ENCODE results near the gene CDH22. TPM values are rescaled to one million over a fixed set of nuclear protein-coding genes. Genes with fewer than 3 reads are reported as not detected.

Gene CDH22
- total RNA-seq, 1 experiment from 2014 or later, result 0.07 TPM

DNA sequence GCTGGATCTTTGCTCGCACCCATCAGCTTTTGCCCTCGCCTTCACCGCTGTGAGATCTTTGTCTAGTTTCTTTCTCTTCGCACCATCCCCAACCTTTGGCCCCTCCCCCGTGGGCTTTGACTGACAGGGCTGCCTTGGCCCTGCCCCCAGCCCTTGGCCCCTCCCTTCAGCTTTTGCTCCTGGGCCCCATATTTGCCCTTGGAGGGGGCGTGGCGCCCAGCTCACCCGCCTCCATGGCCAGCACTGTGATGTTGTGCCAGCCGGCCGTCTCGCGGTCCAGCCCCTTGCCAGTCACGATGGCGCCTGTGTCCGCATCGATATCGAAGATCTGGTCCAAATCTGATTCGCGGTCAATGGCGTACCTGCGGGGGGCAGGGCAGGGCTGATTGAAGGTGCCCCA, 109.1 kb downstream of the CDH22 start:
- no peak for DNase-seq (ENCODE audit: low read depth)
- in situ Hi-C loops (cut with HindIII; ENCODE audit: low pct_unique_long_range_greater_than_20kb, low sequenced_read_pairs), result no loop called here

GRCh38 chr20:46196990-46197389, 111.3 kb downstream of the CDH22 start:
- DNase-seq (ENCODE audit: low read depth), result no peak
- in situ Hi-C loops (cut with HindIII; ENCODE audit: low pct_unique_long_range_greater_than_20kb, low sequenced_read_pairs), result no loop called here

GRCh38 chr20:46195264-46196036, 112.8 kb downstream of the CDH22 start:
- no peak for DNase-seq (ENCODE audit: low read depth)
- in situ Hi-C loops (cut with HindIII; ENCODE audit: low pct_unique_long_range_greater_than_20kb, low sequenced_read_pairs), result no loop called here

GRCh38 chr20:46194409-46194808, 113.9 kb downstream of the CDH22 start:
- no peak for DNase-seq (ENCODE audit: low read depth)
- in situ Hi-C loops (cut with HindIII; ENCODE audit: low pct_unique_long_range_greater_than_20kb, low sequenced_read_pairs), result no loop called here

- no peak for DNase-seq (ENCODE audit: low read depth)
- in situ Hi-C loops (cut with HindIII; ENCODE audit: low pct_unique_long_range_greater_than_20kb, low sequenced_read_pairs), result no loop called here
Measured at GRCh38 chr20:46192376-46192944, 115.8 kb downstream of the CDH22 start.

- no peak for DNase-seq (ENCODE audit: low read depth)
- in situ Hi-C loops (cut with HindIII; ENCODE audit: low pct_unique_long_range_greater_than_20kb, low sequenced_read_pairs), result no loop called here
Measured at GRCh38 chr20:46191611-46192010, 116.7 kb downstream of the CDH22 start.

GRCh38 chr20:46191168-46191540, 117.1 kb downstream of the CDH22 start:
- in situ Hi-C loops (cut with HindIII; ENCODE audit: low pct_unique_long_range_greater_than_20kb, low sequenced_read_pairs), result no loop called here
- DNase-seq (ENCODE audit: low read depth), result no peak

DNA sequence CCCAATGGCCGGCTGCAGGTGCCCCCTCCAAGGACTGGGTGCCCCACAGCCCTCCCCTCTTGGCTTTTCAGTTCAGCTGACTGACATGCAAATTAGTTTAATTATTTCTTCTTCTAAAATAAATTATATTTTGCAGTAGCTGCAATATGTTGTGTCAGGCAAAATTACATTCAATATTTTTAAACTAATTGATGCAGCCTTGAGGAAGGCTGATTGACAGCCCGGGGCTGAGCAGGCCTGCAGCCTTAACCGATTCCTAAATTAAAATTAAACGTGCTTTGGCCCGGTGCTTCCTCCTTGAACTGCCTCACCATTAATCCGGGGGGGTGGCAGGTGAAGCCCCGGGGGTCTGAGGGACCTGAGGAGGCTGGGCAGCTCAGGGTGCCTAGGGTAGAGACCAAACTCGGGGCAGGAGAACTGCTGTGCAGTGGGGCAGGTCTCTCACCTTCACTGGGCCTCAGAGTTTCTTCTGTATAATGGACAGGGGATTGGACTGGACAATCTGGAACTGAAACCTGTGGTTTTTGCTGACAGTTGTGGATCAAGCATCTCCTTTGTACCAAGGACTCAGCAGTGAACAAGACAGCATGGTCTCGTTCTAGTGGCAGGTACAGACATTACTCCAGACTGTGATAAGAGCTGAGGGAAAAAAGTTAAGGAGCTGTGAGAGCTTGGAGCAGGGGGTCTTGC, 117.7 kb downstream of the CDH22 start:
- in situ Hi-C loops (cut with HindIII; ENCODE audit: low pct_unique_long_range_greater_than_20kb, low sequenced_read_pairs), result no loop called here
- no peak for DNase-seq (ENCODE audit: low read depth)

DNA sequence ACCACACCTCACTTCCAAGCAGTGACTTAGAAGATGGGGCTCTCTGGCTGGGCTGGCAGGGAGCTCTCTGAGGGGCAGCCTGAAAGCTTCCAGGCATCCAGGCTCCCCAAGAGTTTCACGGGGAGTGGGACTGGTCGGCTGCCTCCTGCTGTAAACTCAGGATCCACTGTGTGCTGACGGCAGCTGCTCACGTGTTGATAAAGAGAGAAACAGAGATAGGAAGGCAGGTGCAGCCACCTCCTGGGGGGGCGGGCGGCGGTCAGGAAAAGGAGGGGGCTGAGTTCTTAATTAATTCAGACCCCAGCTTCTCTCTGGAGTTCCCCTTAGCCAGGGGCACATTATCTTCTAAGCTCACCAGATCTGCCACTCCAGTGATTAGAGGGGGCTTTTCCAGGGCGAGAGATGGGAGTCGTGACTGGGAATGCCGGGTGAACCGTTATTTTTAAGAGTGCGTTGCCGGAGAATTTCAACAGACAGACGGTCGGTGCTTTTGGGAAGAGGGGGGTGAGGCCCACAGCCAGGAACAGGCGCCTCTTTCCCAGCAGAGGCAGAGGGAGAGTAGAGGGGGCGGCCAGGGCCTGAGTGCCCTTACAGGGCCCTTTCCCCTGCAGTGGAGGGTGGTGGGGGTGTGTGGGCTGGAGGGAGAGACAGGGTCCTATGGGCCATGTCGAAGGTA, 119.3 kb downstream of the CDH22 start:
- in situ Hi-C loops (cut with HindIII; ENCODE audit: low pct_unique_long_range_greater_than_20kb, low sequenced_read_pairs), result no loop called here
- DNase-seq (ENCODE audit: low read depth), result no peak

GRCh38 chr20:46186210-46186609, 122.1 kb downstream of the CDH22 start:
- DNase-seq (ENCODE audit: low read depth), result no peak
- in situ Hi-C loops (cut with HindIII; ENCODE audit: low pct_unique_long_range_greater_than_20kb, low sequenced_read_pairs), result no loop called here

DNA sequence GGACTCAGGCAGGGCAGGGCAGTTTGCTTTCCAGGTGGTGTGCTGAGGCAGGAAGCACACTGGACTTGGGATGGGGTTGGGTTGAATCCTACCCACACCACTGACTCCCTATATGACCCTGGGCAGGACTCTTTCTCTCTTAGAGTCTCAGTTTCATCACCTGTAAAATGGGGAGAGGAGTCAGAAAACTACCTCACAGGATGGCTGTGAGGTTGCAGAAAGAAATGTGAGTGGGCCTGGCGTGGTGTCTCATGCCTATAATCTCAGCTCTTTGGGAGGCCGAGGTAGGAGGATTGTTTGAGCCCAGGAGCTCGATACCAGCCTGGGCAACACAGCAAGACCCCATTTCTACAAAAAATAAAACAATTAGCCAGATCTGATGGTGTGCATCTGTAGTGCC, 122.9 kb downstream of the CDH22 start:
- no peak for DNase-seq (ENCODE audit: low read depth)
- in situ Hi-C loops (cut with HindIII; ENCODE audit: low pct_unique_long_range_greater_than_20kb, low sequenced_read_pairs), result no loop called here

DNA sequence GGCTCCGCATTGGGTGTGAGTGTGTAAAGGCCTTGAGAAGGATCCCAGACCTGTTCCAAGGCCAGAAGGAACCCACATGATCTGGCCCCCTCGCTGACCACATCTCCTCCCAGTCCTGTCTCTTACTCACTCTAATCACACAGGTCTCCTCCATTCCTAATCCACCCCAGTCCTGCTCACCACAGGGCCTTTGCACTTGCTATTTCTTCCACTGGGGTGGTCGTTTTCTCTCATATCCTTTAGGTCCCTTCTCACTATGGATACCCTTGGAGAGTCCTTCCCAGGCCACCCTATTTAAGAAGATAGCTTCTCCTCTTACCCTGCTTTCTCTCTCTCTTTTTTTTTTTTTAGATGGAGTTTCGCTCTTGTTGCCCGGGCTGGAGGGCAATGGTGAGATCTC, 124.5 kb downstream of the CDH22 start:
- DNase-seq (ENCODE audit: low read depth), result no peak
- in situ Hi-C loops (cut with HindIII; ENCODE audit: low pct_unique_long_range_greater_than_20kb, low sequenced_read_pairs), result no loop called here

GRCh38 chr20:46182276-46183200, 125.8 kb downstream of the CDH22 start:
- no peak for DNase-seq (ENCODE audit: low read depth)
- in situ Hi-C loops (cut with HindIII; ENCODE audit: low pct_unique_long_range_greater_than_20kb, low sequenced_read_pairs), result no loop called here

DNA sequence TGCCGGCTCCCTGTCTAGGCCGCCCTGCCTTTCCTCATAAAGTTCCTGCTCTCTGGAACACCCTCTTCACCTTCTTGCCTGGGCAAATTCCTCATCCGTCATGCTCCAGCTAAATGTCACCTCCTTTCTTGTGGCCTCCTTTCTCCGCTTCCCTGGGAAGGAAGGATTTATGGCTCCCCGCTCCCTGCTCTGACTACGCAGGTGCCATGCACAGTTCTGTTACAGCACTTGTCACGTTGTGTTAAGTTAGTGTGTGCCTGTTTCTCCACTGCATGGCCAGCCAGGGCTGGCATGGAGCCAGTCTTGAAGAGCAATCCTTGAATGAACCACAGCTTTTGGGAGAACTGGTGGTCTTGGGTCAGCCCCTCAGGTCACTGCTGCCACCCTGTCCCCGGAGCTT, 128.4 kb downstream of the CDH22 start:
- in situ Hi-C loops (cut with HindIII; ENCODE audit: low pct_unique_long_range_greater_than_20kb, low sequenced_read_pairs), result no loop called here
- no peak for DNase-seq (ENCODE audit: low read depth)

DNA sequence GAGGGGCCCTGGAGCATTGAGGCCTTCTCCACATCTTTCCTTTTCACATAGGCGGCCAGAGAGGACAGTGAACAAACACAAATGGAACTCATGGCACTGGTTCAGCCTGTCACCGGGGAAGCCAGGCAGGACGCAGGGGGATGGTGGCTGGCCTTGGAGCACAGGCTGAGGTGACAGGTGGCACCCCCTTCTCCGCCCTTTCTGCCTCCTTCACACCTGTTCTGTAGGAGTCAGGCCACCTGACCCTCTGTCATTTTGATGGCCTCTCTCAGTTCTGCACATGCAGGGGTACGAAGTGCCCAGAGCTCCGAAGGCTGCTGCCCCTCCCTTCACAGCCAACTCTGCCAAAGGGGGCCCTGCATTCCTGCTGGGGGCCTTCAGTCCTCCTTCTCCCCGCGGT, 129.4 kb downstream of the CDH22 start:
- in situ Hi-C loops (cut with HindIII; ENCODE audit: low pct_unique_long_range_greater_than_20kb, low sequenced_read_pairs), result no loop called here
- DNase-seq (ENCODE audit: low read depth), result no peak

GRCh38 chr20:46177768-46178167, 130.5 kb downstream of the CDH22 start:
- DNase-seq (ENCODE audit: low read depth), result no peak

DNA sequence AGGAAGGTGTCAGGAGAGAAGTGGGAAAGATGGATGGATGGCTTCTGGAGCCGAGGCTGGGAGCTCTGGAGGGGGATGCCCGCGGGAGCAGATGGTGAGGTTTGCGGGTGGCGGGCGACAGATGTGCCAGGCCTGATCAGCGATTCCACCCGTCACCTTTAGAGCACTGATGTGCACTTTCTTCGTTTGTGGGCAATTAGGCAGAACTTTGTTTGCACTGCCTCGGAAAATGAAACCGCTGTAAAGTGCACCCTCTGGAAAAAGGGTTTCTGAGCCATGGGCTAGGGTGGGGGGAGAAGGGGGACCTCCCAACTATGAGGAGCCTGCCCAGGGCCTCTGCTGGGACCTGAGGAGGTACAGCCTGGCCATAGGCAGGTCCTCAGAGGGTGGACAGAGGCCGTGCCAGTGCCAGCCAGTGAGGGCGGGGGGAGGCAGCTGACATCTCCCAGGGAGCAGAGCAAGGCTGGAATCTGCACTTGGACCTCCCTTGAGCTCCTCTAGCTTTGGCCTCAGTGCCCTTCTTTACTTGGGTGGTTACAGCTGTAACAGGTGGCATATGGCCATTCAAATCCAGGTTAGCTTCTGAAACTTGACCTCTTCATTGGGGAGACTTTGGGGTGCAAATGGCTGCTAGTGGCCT, 131.4 kb downstream of the CDH22 start:
- DNase-seq (ENCODE audit: low read depth), result no peak
- in situ Hi-C loops (cut with HindIII; ENCODE audit: low pct_unique_long_range_greater_than_20kb, low sequenced_read_pairs), result no loop called here

More at GRCh38 chr20:46177768-46178167, 130.5 kb downstream of the CDH22 start:
- in situ Hi-C loops (cut with HindIII; ENCODE audit: low pct_unique_long_range_greater_than_20kb, low sequenced_read_pairs), result no loop called here

DNA sequence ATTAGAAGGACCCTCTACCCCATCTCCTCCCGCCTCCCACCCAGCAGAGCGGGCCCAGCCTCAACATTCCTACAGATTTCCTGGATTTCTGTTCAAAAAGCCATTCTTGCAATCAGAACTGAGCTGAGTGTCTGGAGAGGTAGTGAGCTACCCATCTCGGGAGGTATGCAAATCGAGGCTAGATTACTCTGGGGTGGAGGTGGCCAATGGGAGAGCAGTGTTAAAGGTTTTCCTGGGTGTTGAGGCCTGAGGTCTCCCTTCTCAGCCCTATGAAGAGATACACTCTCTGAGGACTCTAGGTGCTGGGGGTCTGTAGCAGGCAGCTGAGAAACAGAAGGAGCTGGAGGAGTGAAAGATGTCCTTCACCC, 133.2 kb downstream of the CDH22 start:
- no peak for DNase-seq (ENCODE audit: low read depth)
- in situ Hi-C loops (cut with HindIII; ENCODE audit: low pct_unique_long_range_greater_than_20kb, low sequenced_read_pairs), result no loop called here

All from Caki2 (cell line).